HG02588 (cell line): ENCODE measurements around the gene SMAD3.
"Not testable (repeated sequence)": the region's sequence is repeated elsewhere in the genome, so short reads cannot be mapped to it uniquely, and the experiment has no call there.

Experiments used
- ATAC-seq: cut with Tn5 transposase; IDR thresholded peaks from one replicate; pipeline ENCODE4 v1.9.1; 2021; ENCODE audit warnings: mild to moderate bottlenecking, moderate library complexity; ENCODE audit not compliant: unreplicated experiment

SMAD3 gene

GRCh38 chr15:67140078-67140833 is 74.9 kb downstream of the SMAD3 start:
- peak; percentile 62 for ATAC-seq

- no peak for ATAC-seq
Observed at GRCh38 chr15:67142092-67142766, 76.8 kb downstream of the SMAD3 start.

- no peak for ATAC-seq
Observed at GRCh38 chr15:67142767-67143100, 77.3 kb downstream of the SMAD3 start.

GRCh38 chr15:67143646-67144045 is 78.2 kb downstream of the SMAD3 start:
- ATAC-seq = no peak

GRCh38 chr15:67144609-67145311 is 79.4 kb downstream of the SMAD3 start:
- ATAC-seq = no peak

- no peak for ATAC-seq
Observed at GRCh38 chr15:67145312-67145610, 79.9 kb downstream of the SMAD3 start.

- ATAC-seq = no peak
Observed at GRCh38 chr15:67145710-67146109, 80.3 kb downstream of the SMAD3 start.

- ATAC-seq = no peak
Observed at GRCh38 chr15:67146234-67146633, 80.8 kb downstream of the SMAD3 start.

- ATAC-seq = no peak
Observed at GRCh38 chr15:67146875-67147381, 81.5 kb downstream of the SMAD3 start.

- no peak for ATAC-seq
Observed at GRCh38 chr15:67147396-67147949, 82.1 kb downstream of the SMAD3 start.

- ATAC-seq = no peak
Observed at GRCh38 chr15:67148196-67148701, 82.8 kb downstream of the SMAD3 start.

GRCh38 chr15:67149068-67149772 is 83.8 kb downstream of the SMAD3 start:
- ATAC-seq = no peak

GRCh38 chr15:67149773-67150022 is 84.3 kb downstream of the SMAD3 start:
- ATAC-seq = no peak

- ATAC-seq = no peak
Observed at GRCh38 chr15:67150023-67150860, 84.8 kb downstream of the SMAD3 start.

- no peak for ATAC-seq
Observed at GRCh38 chr15:67152429-67152828, 87.0 kb downstream of the SMAD3 start.

- not testable (repeated sequence) for ATAC-seq
Observed at GRCh38 chr15:67153044-67153443, 87.6 kb downstream of the SMAD3 start.

- ATAC-seq = no peak
Observed at GRCh38 chr15:67154249-67154648, 88.8 kb downstream of the SMAD3 start.

- ATAC-seq = no peak
Observed at GRCh38 chr15:67156426-67156825, 91.0 kb downstream of the SMAD3 start.

- ATAC-seq = no peak
Observed at GRCh38 chr15:67156834-67157233, 91.4 kb downstream of the SMAD3 start.

GRCh38 chr15:67157521-67158252 is 92.3 kb downstream of the SMAD3 start:
- no peak for ATAC-seq
